NOMO-1 treated with DMSO at 0.1 percent for 48 hours (cell line): ENCODE results near the gene ERP29.
"Not testable (repeated sequence)": the region's sequence is repeated elsewhere in the genome, so short reads cannot be mapped to it uniquely, and the experiment has no call there.

Source experiments
- DNase-seq: peaks from one replicate; lab custom pipeline; 2025; ENCODE audit not compliant: unreplicated experiment; lab: John Stamatoyannopoulos, UW

ERP29 gene

DNA sequence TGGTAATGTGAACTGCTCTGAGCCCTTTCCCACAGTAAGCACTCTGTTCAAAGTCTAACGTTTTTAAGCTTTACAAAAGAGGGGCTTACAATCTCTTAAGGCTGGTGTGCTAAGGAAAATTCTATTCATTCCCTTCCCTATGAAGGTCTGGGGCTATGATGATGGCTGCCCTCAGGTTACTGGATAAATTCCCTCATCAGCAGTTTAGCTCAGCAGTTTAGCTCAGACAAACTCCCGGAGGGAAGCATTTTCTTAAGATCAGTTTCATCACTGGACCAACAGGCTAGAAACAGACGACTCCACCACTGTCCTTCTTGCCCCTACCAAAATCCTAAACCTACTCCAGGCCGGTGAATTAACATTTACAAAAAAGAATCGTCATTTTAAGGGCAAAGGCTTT lies 19.1 kb downstream of the ERP29 start:
- no peak for DNase-seq

DNA sequence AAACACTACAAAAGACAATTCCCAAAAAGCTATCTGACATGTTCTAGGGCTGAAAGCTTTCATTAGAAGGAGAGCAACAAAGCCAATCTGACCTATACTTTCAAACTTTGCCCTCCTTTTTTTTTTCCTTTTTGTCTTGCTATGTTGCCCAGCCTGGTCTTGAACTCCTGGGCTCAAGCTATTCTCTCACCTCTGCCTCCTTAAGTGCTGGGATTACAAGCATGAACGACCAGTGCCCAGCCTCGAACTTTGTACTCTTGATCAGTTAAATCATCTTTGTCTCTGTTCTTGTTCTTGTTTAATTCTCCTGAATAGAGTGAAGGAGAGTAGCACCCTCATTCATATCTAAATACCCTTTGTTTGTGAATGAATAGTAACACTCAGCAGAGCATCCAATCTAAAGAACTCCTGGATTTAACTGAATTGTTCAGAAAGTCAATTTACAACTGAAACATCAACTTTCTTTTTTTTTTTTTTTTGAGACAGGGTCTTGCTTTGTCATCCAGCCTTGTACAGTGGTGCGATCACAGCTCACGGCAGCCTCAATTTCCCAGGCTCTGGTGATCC lies 22.1 kb downstream of the ERP29 start:
- no peak for DNase-seq

DNA sequence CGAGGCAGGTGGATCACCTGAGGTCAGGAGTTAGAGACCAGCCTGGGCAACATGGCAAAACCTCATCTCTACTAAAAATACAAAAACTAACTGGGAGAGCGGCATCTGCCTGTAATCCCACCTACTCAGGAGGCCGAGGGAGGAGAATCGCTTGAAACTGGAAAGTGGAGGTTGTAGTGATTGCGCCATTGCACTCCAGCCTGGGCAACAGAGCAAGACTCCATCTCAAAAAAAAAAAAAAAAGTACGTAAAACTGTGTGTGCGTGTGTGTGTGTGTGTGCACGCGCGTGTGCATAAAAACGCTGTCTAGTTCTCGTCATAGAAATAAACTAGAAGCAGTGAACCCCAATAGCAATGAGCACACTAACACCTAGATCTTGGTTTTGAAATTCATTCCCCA lies 23.4 kb downstream of the ERP29 start:
- DNase-seq: not testable (repeated sequence)

DNA sequence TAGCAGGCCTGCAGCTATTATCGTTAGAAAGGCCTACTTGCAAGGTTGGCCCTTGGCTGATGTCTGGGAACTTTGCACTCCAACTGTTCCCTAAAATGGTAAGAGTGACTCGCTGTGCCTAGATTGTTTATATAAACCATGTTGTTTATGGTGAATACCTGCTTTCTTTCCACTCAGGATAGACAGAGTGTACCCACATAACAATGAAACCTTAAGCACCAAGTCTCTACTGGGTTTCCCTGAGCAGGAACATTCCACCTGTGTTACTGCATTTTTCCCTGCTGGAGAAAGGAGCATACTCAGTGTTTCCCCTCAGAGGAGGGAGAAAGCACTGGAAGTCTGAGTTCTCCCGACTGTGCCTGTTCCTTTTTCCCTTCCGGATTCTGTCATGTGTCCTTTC lies 32.8 kb downstream of the ERP29 start:
- no peak for DNase-seq

DNA sequence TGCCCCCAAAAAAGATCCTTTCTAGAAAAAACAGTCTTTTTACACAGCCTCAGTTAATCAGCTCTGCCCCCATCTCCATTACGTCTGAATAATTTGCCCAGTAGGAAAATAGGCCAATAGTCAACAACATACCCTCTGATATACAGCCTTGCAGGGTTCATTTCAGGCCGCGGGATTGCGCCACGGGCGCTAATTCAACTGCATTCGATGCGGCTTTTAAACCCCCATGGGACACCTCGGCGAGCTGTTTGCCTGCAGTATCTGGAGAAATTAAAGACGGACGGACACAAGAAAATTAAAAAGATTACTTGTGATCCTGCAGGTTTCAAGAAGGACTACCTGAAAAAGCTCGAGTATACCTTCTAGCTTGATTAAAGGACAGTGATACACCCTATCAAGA lies 36.1 kb downstream of the ERP29 start:
- no peak for DNase-seq

DNA sequence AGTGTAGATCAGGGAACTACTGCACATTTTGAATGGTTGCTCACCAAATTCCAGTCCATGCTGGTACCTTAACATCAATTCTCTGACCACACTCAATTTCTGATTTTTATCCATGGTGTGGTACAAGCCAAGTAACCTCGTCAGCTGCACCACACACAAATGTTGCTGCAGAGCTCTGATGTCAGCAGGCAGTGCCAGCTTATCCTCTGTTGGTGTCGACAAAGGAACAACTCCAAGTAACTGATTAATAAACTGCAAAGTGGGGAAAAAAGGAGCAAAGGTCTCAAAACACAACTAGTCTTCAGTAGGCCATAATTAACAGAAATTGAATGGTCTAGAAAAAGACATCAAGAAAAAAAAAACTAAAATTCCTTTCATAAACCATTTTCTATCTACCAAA lies 47.9 kb downstream of the ERP29 start:
- no peak for DNase-seq

DNA sequence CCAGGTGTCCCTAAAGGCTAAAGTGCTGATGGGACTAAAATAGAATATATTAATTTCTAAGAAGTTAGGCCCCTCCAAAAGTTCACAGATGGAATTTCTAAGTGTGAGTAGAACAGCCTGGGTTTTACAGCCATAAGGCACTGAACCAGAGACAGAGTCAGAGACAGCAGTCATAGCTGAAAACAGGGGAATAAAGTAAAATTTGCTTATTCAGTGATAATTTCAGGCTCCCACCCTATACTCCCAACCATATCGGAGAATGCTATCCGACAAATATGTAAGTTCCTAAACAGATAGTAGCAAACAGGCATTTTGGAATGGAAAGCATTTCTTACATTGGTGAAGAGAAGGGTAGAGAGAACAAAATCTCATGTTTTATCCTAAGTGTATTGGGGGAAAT lies 50.0 kb downstream of the ERP29 start:
- DNase-seq: no peak

DNA sequence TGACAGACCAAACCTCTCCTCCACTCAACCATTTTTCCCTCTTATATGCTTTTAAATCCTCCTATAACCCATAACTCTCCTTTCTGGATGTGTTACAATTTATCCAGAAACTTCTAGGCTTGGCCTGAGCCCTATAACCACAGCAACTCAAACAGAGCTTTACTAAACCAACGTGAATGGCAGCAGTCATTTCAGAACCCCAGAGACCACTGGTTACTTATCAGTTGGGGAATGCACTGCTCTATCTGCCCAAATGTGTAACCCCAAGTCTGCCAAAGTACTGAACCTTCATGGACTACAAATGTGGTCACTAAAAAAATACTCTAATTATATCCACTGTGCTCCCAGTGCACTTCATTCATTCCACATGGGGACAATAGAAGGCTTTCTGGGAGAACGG lies 53.3 kb downstream of the ERP29 start:
- DNase-seq: no peak
